ENCODE results near the gene LRPAP1.

GRCh38 chr4:3499710-3500109 is 32.5 kb downstream of the LRPAP1 start:
- TF ChIP-seq CTCF (conservative IDR thresholded peaks at IDR 0.05 in 1 of 2, IDR thresholded peaks at IDR 0.05 in 1 of 2; ENCODE audit: low read depth in 1 of 2, low read length in 2 of 2) (no peak), EZH2 (IDR thresholded peaks at IDR 0.05; ENCODE audit: low read length, missing control alignments) (no peak)

Measured in fibroblast of lung (primary cell).